ENCODE data around the gene SYTL3.

GRCh38 chr6:158804207-158804606 is 154.4 kb downstream of the SYTL3 start:
- no peak for TF ChIP-seq CTCF (IDR thresholded peaks at IDR 0.05 in 8 of 11, conservative IDR thresholded peaks at IDR 0.05 in 3 of 11)
- TF ChIP-seq POLR2AphosphoS5 (IDR thresholded peaks at IDR 0.05): no peak
- no peak for TF ChIP-seq POLR2A (IDR thresholded peaks at IDR 0.05)

Data from spleen (tissue), 7 donors.